CD4-positive, alpha-beta T cell (primary cell): Measurements from ENCODE around the gene CRTAC1. TPM values are rescaled to one million over a fixed set of nuclear protein-coding genes. Genes with fewer than 3 reads are reported as not detected.

Experiments used
- ATAC-seq: fragments of 200-7000 bp; cut with Tn5 transposase; one replicate; pipeline ENCODE4 v1.10.0; 2022; ENCODE audit warnings: mild to moderate bottlenecking; ENCODE audit not compliant: poor library complexity
- CTCF ChIA-PET: fragments of 350-600 bp; sonication (Branson Sonifier 250); formaldehyde crosslinking; loops from one replicate; lab custom pipeline; 2021; ENCODE audit warnings: antibody characterized with exemption, inconsistent platforms; lab: Charles Lee
- POLR2A ChIA-PET: fragments of 350-600 bp; sonication (Branson Sonifier 250); formaldehyde crosslinking; loops from one replicate; lab custom pipeline; 2021; ENCODE audit warnings: antibody characterized with exemption, inconsistent platforms; lab: Charles Lee
- DNase-seq, 14 experiments: peaks; one replicate each; pipeline ENCODE4 v3.0.0-alpha.2; 2013 to 2020; ENCODE audit warnings: mixed read lengths in 2 of 14
- H3K27ac ChIP-seq, 2 donors: one replicate each; pipeline versions ENCODE4 v1.5.1 to v1.7.0; 2013; ENCODE audit warnings: low read length in 2 of 2, low read depth in 1 of 2, mild to moderate bottlenecking in 1 of 2
- H3K27me3 ChIP-seq, 2 experiments: 1 replicate in 1 of 2; 2 replicates in 1 of 2; pipeline versions ENCODE4 v1.6.1 to v1.7.0; 2013; ENCODE audit warnings: low read length in 2 of 2, control low read depth in 1 of 2, mild to moderate bottlenecking in 1 of 2, moderate library complexity in 1 of 2; ENCODE audit not compliant: insufficient read depth in 2 of 2, control insufficient read depth in 1 of 2
- H3K36me3 ChIP-seq: one replicate; pipeline ENCODE4 v1.6.1; 2013; ENCODE audit warnings: low read length, control low read depth; ENCODE audit not compliant: insufficient read depth
- H3K4me1 ChIP-seq: one replicate; pipeline ENCODE4 v1.6.1; 2013; ENCODE audit warnings: low read length, control low read depth; ENCODE audit not compliant: insufficient read depth
- H3K4me3 ChIP-seq: one replicate; pipeline ENCODE4 v1.5.1; 2013; ENCODE audit warnings: mild to moderate bottlenecking, low read length, moderate library complexity
- H3K9me3 ChIP-seq, 2 experiments: 1 replicate in 1 of 2; 2 replicates in 1 of 2; pipeline versions ENCODE4 v1.6.1 to v1.7.0; 2013; ENCODE audit warnings: low read length in 2 of 2, mild to moderate bottlenecking in 2 of 2, control low read depth in 1 of 2, moderate library complexity in 1 of 2; ENCODE audit not compliant: control insufficient read depth in 1 of 2, insufficient read depth in 1 of 2
- H3K27ac Mint-ChIP-seq: one replicate; pipeline ENCODE4 v1.8.0; 2020; ENCODE audit warnings: mixed read lengths
- H3K27me3 Mint-ChIP-seq: one replicate; pipeline ENCODE4 v1.8.0; 2021; ENCODE audit warnings: mixed read lengths
- H3K36me3 Mint-ChIP-seq: one replicate; pipeline ENCODE4 v1.8.0; 2021; ENCODE audit warnings: low read depth, mixed read lengths
- H3K4me1 Mint-ChIP-seq: one replicate; pipeline ENCODE4 v1.8.0; 2021; ENCODE audit warnings: low read depth, mixed read lengths
- H3K4me3 Mint-ChIP-seq: one replicate; pipeline ENCODE4 v1.8.0; 2020; ENCODE audit warnings: mild to moderate bottlenecking, mixed read lengths
- H3K9me3 Mint-ChIP-seq: one replicate; pipeline ENCODE4 v1.8.0; 2020; ENCODE audit warnings: mixed read lengths
- intact Hi-C, 2 experiments: fragments of 100-400 bp; cut with DNase I in 1 of 2; cut with micrococcal nuclease in 1 of 2; formaldehyde crosslinking; loops; one replicate each; pipeline versions ENCODE4 v1.15.1 to v1.9.0; 2023 to 2025; cut with DNase I, micrococcal nuclease
- total RNA-seq, 174 experiments: library from RNA in 2 of 174; stranded (reverse) in 2 of 174; gene quantifications; one replicate each; pipeline ENCODE4 v1.2.3 and lab custom pipeline; 2021 to 2026
- TF ChIP-seq, protein P1 (sequence below): fragments of 200-600 bp; IDR thresholded peaks from one replicate; pipeline ENCODE4 v1.8.0; 2022; ENCODE audit warnings: antibody characterized with exemption, mild to moderate bottlenecking

The CRTAC1 gene
- total RNA-seq, 2 experiments from 2014 or later: not detected

DNA sequence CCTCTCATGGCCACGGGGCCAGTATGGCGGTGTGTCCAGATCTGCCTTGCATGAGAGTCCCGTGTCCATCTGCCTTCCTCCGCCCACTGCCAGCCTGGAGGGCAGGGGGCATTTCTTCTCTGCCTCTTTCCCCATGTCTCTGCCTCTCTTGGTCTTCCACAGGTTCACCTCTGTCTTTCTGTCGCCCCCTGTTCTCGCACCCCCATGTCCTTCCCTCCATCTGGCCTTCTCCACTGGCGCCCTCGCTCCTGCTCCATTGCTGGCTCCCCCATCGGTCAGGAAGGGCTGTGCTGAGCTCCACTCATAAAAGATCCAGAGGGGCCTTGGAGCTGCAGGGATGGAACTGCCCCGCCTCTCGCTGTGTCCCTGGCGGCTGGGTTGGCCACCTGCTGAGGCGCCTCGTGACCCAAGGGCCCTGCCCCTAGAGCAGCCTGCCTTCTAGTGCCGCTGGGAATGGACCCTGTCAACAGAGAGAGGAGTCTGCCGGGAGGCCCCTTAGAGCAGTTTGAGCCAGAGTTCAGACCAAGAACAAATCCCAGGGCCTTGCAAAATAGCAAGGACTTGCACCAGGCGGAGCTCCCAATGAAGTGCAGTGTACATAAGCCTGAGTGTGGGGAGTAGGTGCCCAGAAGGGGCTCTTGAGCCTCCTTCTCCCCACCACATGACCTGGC lies 138.8 kb downstream of the CRTAC1 start:
- Mint-ChIP-seq H3K36me3 (no peaks in the 10 kb centered on the region), H3K4me3 (no peak overlapping the region), H3K9me3 (no peaks in the 10 kb centered on the region), H3K27me3 (peaks cover 33% of the 10 kb centered on the region), H3K27ac (no peak overlapping the region), H3K4me1 (no peaks in the 10 kb centered on the region)
- ATAC-seq: no peak
- TF ChIP-seq, protein P1, sequence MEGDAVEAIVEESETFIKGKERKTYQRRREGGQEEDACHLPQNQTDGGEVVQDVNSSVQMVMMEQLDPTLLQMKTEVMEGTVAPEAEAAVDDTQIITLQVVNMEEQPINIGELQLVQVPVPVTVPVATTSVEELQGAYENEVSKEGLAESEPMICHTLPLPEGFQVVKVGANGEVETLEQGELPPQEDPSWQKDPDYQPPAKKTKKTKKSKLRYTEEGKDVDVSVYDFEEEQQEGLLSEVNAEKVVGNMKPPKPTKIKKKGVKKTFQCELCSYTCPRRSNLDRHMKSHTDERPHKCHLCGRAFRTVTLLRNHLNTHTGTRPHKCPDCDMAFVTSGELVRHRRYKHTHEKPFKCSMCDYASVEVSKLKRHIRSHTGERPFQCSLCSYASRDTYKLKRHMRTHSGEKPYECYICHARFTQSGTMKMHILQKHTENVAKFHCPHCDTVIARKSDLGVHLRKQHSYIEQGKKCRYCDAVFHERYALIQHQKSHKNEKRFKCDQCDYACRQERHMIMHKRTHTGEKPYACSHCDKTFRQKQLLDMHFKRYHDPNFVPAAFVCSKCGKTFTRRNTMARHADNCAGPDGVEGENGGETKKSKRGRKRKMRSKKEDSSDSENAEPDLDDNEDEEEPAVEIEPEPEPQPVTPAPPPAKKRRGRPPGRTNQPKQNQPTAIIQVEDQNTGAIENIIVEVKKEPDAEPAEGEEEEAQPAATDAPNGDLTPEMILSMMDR: no peak
- ChIA-PET CTCF (no interaction called here), POLR2A (no interaction called here)
- Histone ChIP-seq H3K27me3 (peaks cover 4 to 6% of the 10 kb centered on the region in 2 experiments), H3K36me3 (no peaks in the 10 kb centered on the region), H3K9me3 (peaks cover 0 to 5% of the 10 kb centered on the region in 2 experiments), H3K4me1 (no peaks in the 10 kb centered on the region), H3K27ac (no peak overlapping the region), H3K4me3 (no peak overlapping the region)
- intact Hi-C loops: no loop called here
- DNase-seq: no peak

DNA sequence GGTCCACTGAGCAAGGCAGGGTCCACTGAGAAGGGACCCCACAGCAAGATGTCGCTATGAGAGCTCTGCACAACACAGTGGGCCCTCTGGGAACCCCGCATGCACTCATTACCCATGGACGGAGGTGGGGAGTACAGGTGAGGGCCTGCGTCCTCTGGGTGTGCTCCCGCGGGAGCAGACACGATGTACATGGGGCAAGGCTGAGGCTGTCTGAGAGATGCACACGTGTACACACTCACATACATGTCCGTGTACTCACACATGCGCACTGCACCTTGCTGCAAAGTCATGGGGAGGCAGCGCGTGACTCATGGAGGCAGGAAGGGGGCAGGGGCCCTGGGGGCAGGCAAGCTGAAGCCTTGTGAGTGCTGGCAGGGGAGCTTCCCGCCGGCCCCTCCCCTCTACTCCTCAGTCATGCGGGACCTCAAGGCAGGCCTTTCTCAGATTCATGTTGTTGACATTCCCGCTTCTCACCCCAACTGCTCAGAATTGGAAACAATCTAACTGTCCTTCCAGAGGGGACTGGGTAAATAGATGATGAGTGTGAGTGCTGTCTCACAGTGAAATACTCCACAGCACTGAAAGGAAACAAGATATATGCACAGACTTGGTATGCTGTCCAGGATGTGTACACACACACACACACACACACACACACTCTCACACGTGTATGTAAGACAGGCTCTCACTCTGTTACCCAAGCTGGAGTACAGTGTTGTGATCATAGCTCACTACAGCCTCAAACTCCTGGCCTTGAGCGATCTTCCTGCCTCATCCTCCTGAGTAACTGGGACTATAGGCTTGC lies 140.8 kb downstream of the CRTAC1 start:
- no peaks in the 10 kb centered on the region for H3K36me3 Mint-ChIP-seq
- H3K27ac ChIP-seq: no peak overlapping the region
- H3K4me1 ChIP-seq: no peaks in the 10 kb centered on the region
- no peak overlapping the region for H3K4me3 Mint-ChIP-seq
- CTCF ChIA-PET: no interaction called here
- ATAC-seq (no peak), DNase-seq (no peak)
- H3K36me3 ChIP-seq: no peaks in the 10 kb centered on the region
- H3K9me3 ChIP-seq: peaks cover 0 to 5% of the 10 kb centered on the region in 2 experiments
- H3K4me3 ChIP-seq: no peak overlapping the region
- no peaks in the 10 kb centered on the region for H3K4me1 Mint-ChIP-seq
- POLR2A ChIA-PET: no interaction called here
- H3K27me3 ChIP-seq: no peaks in the 10 kb centered on the region
- intact Hi-C loops: no loop called here
- TF ChIP-seq, protein P1: no peak
- H3K9me3 Mint-ChIP-seq: no peaks in the 10 kb centered on the region
- no peak overlapping the region for H3K27ac Mint-ChIP-seq
- H3K27me3 Mint-ChIP-seq: peaks cover 19% of the 10 kb centered on the region

DNA sequence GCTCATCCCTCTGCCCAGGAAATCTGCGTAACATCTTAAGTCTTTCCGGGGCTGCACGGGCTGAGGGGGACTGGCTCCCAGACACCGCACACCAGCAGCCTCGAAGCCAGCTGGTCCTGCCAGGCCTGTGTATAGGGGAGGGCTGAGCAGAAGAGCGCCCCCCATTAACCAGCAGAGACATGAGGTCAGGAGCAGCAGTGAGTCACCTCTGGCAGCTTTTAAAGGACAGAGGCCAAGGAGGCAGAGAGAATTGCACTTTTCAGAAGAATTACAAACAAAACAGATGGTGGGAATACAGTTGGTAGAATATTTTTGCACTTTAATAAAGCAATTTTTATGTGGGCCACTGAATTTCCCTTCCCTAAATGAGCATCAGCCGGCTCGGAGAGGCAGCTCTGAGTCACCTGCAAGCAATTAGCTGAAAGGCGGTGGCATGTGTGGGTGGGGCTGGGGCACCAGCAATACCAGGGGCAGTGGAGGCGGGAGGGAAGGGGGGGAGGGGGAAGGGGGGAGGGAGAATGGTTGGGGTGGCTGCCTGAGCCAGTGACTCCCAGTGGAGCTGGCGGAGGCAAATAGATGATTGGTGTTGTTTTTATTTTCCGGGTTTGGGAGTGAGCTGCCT lies 141.7 kb downstream of the CRTAC1 start:
- H3K36me3 ChIP-seq: no peaks in the 10 kb centered on the region
- DNase-seq: no peak
- intact Hi-C loops: no loop called here
- no peak overlapping the region for H3K4me3 ChIP-seq
- H3K27me3 ChIP-seq: no peaks in the 10 kb centered on the region
- no peak overlapping the region for H3K4me3 Mint-ChIP-seq
- no peaks in the 10 kb centered on the region for H3K4me1 Mint-ChIP-seq
- peaks cover 0 to 5% of the 10 kb centered on the region in 2 experiments for H3K9me3 ChIP-seq
- H3K27ac Mint-ChIP-seq: no peak overlapping the region
- no peak overlapping the region for H3K27ac ChIP-seq
- no peaks in the 10 kb centered on the region for H3K4me1 ChIP-seq
- H3K27me3 Mint-ChIP-seq: peaks cover 17% of the 10 kb centered on the region
- H3K9me3 Mint-ChIP-seq: no peaks in the 10 kb centered on the region
- CTCF ChIA-PET: no interaction called here
- no peak for ATAC-seq
- POLR2A ChIA-PET: no interaction called here
- TF ChIP-seq, protein P1: no peak
- no peaks in the 10 kb centered on the region for H3K36me3 Mint-ChIP-seq
